Measurements from ENCODE around the gene SPINT2.

- TF ChIP-seq CTCF (IDR thresholded peaks at IDR 0.05): no peak
- no peak for TF ChIP-seq EZH2phosphoT487 (IDR thresholded peaks at IDR 0.05)
- TF ChIP-seq EZH2 (IDR thresholded peaks at IDR 0.05): no peak
Measured at GRCh38 chr19:38221421-38221820, 43.0 kb upstream of the SPINT2 start.
